Prostate gland (tissue), 2 donors: ENCODE measurements around the gene ACAD11. TPM values are rescaled to one million over a fixed set of nuclear protein-coding genes. Genes with fewer than 3 reads are reported as not detected.
"Not testable (repeated sequence)": the region's sequence is repeated elsewhere in the genome, so short reads cannot be mapped to it uniquely, and the experiment has no call there.

Experiments
- DNase-seq: peaks from one replicate; pipeline ENCODE4 v3.0.0-alpha.2; 2019; ENCODE audit warnings: low spot score
- H3K27ac ChIP-seq, 2 donors: fragments of 200-600 bp; sonication (generic); 2 replicates each; pipeline ENCODE4 v1.5.1; 2017 to 2019
- H3K27me3 ChIP-seq: fragments of 200-600 bp; sonication (generic); replicated peaks from 2 replicates; pipeline ENCODE4 v1.5.1; 2019; ENCODE audit not compliant: insufficient read depth
- H3K36me3 ChIP-seq, 2 donors: fragments of 200-600 bp; sonication (generic); 1 replicate in 1 of 2; 2 replicates in 1 of 2; pipeline versions ENCODE4 v1.5.1 to v1.8.1; 2017 to 2019
- H3K4me1 ChIP-seq: fragments of 200-600 bp; sonication (generic); replicated peaks from 2 replicates; pipeline ENCODE4 v1.5.1; 2019
- H3K4me3 ChIP-seq, 2 donors: fragments of 200-600 bp; sonication (generic); 2 replicates each; pipeline ENCODE4 v1.5.1; 2017 to 2019
- H3K9me3 ChIP-seq: fragments of 200-600 bp; sonication (generic); 2 replicates; pipeline ENCODE4 v1.5.1; 2017
- CTCF ChIP-seq, 4 experiments: fragments of 200-600 bp in 2 of 4; fragments of 450-650 bp in 2 of 4; sonication (generic) in 2 of 4; IDR thresholded peaks; 1 replicate in 3 of 4; 2 replicates in 1 of 4; pipeline ENCODE4 v1.5.1; 2016 to 2019; ENCODE audit warnings: antibody characterized with exemption in 4 of 4, mild to moderate bottlenecking in 2 of 4, moderate library complexity in 2 of 4
- POLR2A ChIP-seq: fragments of 450-650 bp; IDR thresholded peaks from one replicate; pipeline ENCODE4 v1.6.1; 2016; ENCODE audit warnings: antibody characterized with exemption, mild to moderate bottlenecking
- POLR2AphosphoS5 ChIP-seq: sonication (generic); formaldehyde crosslinking; IDR thresholded peaks from one replicate; pipeline ENCODE4 v1.6.1; 2017; ENCODE audit warnings: antibody characterized with exemption
- WGBS: methylation state at CpG from one replicate; pipeline ENCODE4 v1.1.5; 2018; 5-methylcytosine and 5-hydroxymethylcytosine counted together
- intact Hi-C: fragments of 100-400 bp; cut with DNase I; formaldehyde crosslinking; loops from one replicate; pipeline ENCODE4 v1.14.2; 2022
- total RNA-seq, 2 donors: library from RNA; depleted of rRNA; stranded (reverse); fragments of >200 nt; gene quantifications; one replicate each; pipeline ENCODE4 v1.1.0, GENCODE V29; 2016

The ACAD11 gene
- total RNA-seq, 2 donors from 2014 or later: 13.8 to 22.7 TPM

GRCh38 chr3:132564070-132564465 lies 95.5 kb downstream of the ACAD11 start:
- DNase-seq: no peak
- WGBS: 94% methylated on average over 2 of the region's 2 CpGs
- Histone ChIP-seq H3K9me3 (no peaks in the 10 kb centered on the region), H3K36me3 (no peaks in the 10 kb centered on the region), H3K27me3 (no peaks in the 10 kb centered on the region), H3K27ac (no peak overlapping the region), H3K4me1 (no peaks in the 10 kb centered on the region), H3K4me3 (no peak overlapping the region)
- TF ChIP-seq POLR2A (no peak), CTCF (IDR thresholded peaks at IDR 0.05) (no peak), POLR2AphosphoS5 (no peak)
- intact Hi-C loops: no loop called here

GRCh38 chr3:132563420-132564069 lies 96.1 kb downstream of the ACAD11 start:
- no peaks in the 10 kb centered on the region for H3K36me3 ChIP-seq
- no peaks in the 10 kb centered on the region for H3K4me1 ChIP-seq
- H3K27me3 ChIP-seq: no peaks in the 10 kb centered on the region
- intact Hi-C loops: no loop called here
- WGBS: 83% methylated on average over 4 of the region's 4 CpGs
- H3K9me3 ChIP-seq: no peaks in the 10 kb centered on the region
- no peak overlapping the region for H3K4me3 ChIP-seq
- H3K27ac ChIP-seq: no peak overlapping the region
- no peak for DNase-seq
- TF ChIP-seq POLR2AphosphoS5 (no peak), POLR2A (no peak), CTCF (IDR thresholded peaks at IDR 0.05) (no peak)

DNA sequence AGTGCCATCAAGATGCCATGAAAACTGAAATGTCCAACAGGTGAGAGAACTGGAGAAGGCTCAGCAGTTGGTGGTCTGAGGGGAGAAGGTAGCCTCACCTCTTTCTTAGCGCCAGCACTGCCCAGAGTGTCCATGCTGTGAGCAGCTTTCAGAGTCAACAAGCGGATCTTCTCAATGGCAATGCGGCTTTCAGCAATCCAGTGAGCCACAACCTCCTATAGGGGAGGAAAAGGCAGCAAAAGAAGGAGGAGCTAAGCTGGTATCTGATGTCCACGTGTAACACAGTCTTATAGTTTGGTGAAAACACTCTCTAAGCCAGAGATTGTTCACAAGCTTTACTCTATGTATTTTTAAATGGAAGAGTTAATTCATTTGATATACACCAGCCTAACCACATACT lies 98.6 kb downstream of the ACAD11 start:
- Histone ChIP-seq H3K27me3 (no peaks in the 10 kb centered on the region), H3K9me3 (no peaks in the 10 kb centered on the region), H3K36me3 (no peaks in the 10 kb centered on the region), H3K4me1 (no peaks in the 10 kb centered on the region), H3K4me3 (no peak overlapping the region), H3K27ac (no peak overlapping the region)
- DNase-seq: no peak
- 81% methylated on average over 4 of the region's 4 CpGs for WGBS
- TF ChIP-seq POLR2AphosphoS5: no peak
- no peak for TF ChIP-seq POLR2A
- no peak for TF ChIP-seq CTCF (IDR thresholded peaks at IDR 0.05)
- intact Hi-C loops: no loop called here

DNA sequence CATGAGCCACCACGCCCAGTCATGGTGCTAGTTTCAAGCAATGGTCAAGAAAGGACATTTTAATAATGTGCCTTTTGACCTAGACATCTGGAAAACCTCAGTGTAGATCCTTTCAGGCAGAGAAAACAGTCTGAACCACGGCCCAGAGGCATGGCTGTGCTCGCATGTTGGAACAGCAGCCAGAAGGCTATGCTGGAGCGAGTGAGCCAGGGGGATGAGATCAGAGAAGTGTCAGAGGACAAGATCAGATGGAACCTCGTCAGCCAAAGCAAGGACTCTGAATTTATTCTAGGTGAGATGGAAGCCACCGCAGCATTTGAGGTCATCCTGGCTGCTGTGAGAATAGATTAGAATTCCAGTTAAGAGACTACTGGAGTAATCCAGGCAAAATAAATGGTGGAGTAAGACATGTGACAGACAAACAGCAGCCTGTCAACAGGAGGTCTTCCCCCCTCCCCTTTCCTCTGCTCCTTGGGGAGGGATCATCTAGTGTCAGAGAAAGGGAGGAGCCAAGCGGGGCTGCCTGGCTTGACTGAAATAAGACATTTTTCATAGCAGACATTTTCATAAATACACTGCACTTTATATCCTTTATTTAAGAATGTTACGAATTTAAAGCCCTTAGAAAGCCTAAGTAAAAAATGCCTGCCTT lies 103.0 kb downstream of the ACAD11 start:
- H3K4me3 ChIP-seq: no peak overlapping the region
- intact Hi-C loops: no loop called here
- H3K27me3 ChIP-seq: no peaks in the 10 kb centered on the region
- DNase-seq: no peak
- no peaks in the 10 kb centered on the region for H3K9me3 ChIP-seq
- 50% methylated on average over 8 of the region's 8 CpGs for WGBS
- no peaks in the 10 kb centered on the region for H3K4me1 ChIP-seq
- no peaks in the 10 kb centered on the region for H3K36me3 ChIP-seq
- H3K27ac ChIP-seq: no peak overlapping the region
- TF ChIP-seq POLR2AphosphoS5 (no peak), POLR2A (no peak), CTCF (IDR thresholded peaks at IDR 0.05) (no peak)

DNA sequence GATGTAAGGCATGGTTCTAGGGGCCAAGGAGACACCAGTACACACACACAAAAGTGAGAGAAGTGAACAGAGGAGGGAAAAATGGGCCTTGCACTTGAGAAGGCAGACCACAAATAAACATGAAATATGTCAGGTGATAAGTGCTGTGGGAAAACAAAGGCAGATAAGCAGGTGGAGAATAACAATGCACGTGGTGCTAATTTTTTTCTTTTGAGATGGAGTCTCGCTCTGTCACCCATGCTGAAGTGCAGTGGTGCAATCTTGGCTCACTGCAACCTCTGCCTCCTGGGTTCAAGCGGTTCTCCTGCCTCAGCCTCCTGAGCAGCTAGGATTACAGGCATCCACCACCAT lies 103.6 kb downstream of the ACAD11 start:
- 88% methylated on average over 3 of the region's 3 CpGs for WGBS
- not testable (repeated sequence) for H3K27ac ChIP-seq, H3K9me3 ChIP-seq

More for the DNA sequence above, 103.6 kb downstream of the ACAD11 start:
- H3K4me1 ChIP-seq, intact Hi-C loops, H3K36me3 ChIP-seq, H3K27me3 ChIP-seq, DNase-seq, H3K4me3 ChIP-seq: not testable (repeated sequence)
